Measurements from ENCODE around the gene DNAI1.

- no peak for TF ChIP-seq POLR2A (IDR thresholded peaks at IDR 0.05; ENCODE audit: low read depth, low read length)
- TF ChIP-seq POLR2AphosphoS5 (IDR thresholded peaks at IDR 0.05; ENCODE audit: low read depth, low read length) = no peak
These were observed 86.9 kb downstream of the DNAI1 start for GRCh38 chr9:34545497-34545896.

All from GM12892 (cell line).